Left lung (tissue), 10 donors: ENCODE measurements around the gene GALNTL6. TPM values are rescaled to one million over a fixed set of nuclear protein-coding genes. Genes with fewer than 3 reads are reported as not detected.
"Not testable (repeated sequence)": the region's sequence is repeated elsewhere in the genome, so short reads cannot be mapped to it uniquely, and the experiment has no call there.

Experiments
- ATAC-seq: fragments of 200-7000 bp; cut with Tn5 transposase; one replicate; pipeline ENCODE4 v1.9.1; 2020; ENCODE audit warnings: moderate library complexity
- DNase-seq, 4 donors: peaks; one replicate each; pipeline ENCODE4 v3.0.0-alpha.2; 2013 to 2020
- H3K27ac ChIP-seq, 2 donors: fragments of 200-600 bp; sonication (generic) in 1 of 2; one replicate each; pipeline versions ENCODE4 v1.5.0 to v1.8.0; 2020 to 2021
- H3K27me3 ChIP-seq, 2 donors: fragments of 200-600 bp; sonication (generic) in 1 of 2; one replicate each; pipeline versions ENCODE4 v1.5.0 to v1.8.0; 2020 to 2021
- H3K36me3 ChIP-seq, 2 donors: fragments of 200-600 bp; sonication (generic) in 1 of 2; one replicate each; pipeline versions ENCODE4 v1.5.0 to v1.8.0; 2020 to 2021
- H3K4me1 ChIP-seq, 2 donors: fragments of 200-600 bp; one replicate each; pipeline ENCODE4 v1.8.0; 2021
- H3K4me3 ChIP-seq, 2 donors: fragments of 200-600 bp; sonication (generic) in 1 of 2; one replicate each; pipeline versions ENCODE4 v1.5.0 to v1.8.0; 2020 to 2021; ENCODE audit warnings: mild to moderate bottlenecking in 1 of 2
- H3K9me3 ChIP-seq, 2 donors: fragments of 200-600 bp; sonication (generic) in 1 of 2; one replicate each; pipeline versions ENCODE4 v1.5.0 to v1.8.0; 2020 to 2021
- CTCF ChIP-seq, 2 donors: fragments of 200-600 bp; sonication (generic) in 1 of 2; IDR thresholded peaks; one replicate each; pipeline versions ENCODE4 v1.5.0 to v1.8.0; 2021; ENCODE audit warnings: antibody characterized with exemption in 2 of 2
- intact Hi-C, 2 donors: fragments of 100-400 bp; cut with DNase I; formaldehyde crosslinking; loops; one replicate each; pipeline versions ENCODE4 v1.11.2 to v1.14.2; 2022
- polyA plus RNA-seq, 6 donors: library from polyadenylated mRNA; unstranded; fragments of 120-200 nt; gene quantifications; one replicate each; pipeline ENCODE4 v1.2.1, GENCODE V29; 2013; ENCODE audit not compliant: insufficient read length in 6 of 6
- total RNA-seq, 2 donors: library from RNA; stranded (reverse); fragmentation: NEBNext Ultra II Directional; extraction: Animal tissue kit (Norgen Biotek cat#: 25700); gene quantifications; one replicate each; pipeline ENCODE4 v1.2.1, GENCODE V29; 2021
- donor health status: DM: no; HTN: yes; CAD: no.
- donor health status: DM: no; HTN: no; CAD: no.

The GALNTL6 gene
- total and polyA plus RNA-seq, 8 donors: 0.11 to 0.16 (median 0.13) TPM; not detected in 5

- Histone ChIP-seq H3K27ac (no peak overlapping the region), H3K27me3 (no peaks in the 10 kb centered on the region), H3K4me3 (no peak overlapping the region), H3K9me3 (no peaks in the 10 kb centered on the region), H3K4me1 (peaks cover 6 to 16% of the 10 kb centered on the region in 2 donors), H3K36me3 (no peaks in the 10 kb centered on the region)
- ATAC-seq (no peak), DNase-seq (no peak)
- no peak for TF ChIP-seq CTCF (IDR thresholded peaks at IDR 0.05)
- intact Hi-C loops: no loop called here
Measured at GRCh38 chr4:173037242-173037641, 1224.0 kb downstream of the GALNTL6 start.

- Histone ChIP-seq H3K9me3 (no peaks in the 10 kb centered on the region), H3K4me1 (peaks cover 6 to 16% of the 10 kb centered on the region in 2 donors), H3K27ac (no peak overlapping the region), H3K36me3 (no peaks in the 10 kb centered on the region), H3K4me3 (no peak overlapping the region), H3K27me3 (no peaks in the 10 kb centered on the region)
- TF ChIP-seq CTCF (IDR thresholded peaks at IDR 0.05): no peak
- DNase-seq (no peak), ATAC-seq (peak; percentile 25)
- intact Hi-C loops: no loop called here
Measured at GRCh38 chr4:173038192-173038896, 1225.1 kb downstream of the GALNTL6 start.

GRCh38 chr4:173039617-173040577 is 1226.7 kb downstream of the GALNTL6 start:
- peak; percentile 77 for ATAC-seq

GRCh38 chr4:173041482-173041881 is 1228.3 kb downstream of the GALNTL6 start:
- Histone ChIP-seq H3K27ac (no peak overlapping the region), H3K4me3 (no peak overlapping the region), H3K4me1 (peaks cover 6 to 16% of the 10 kb centered on the region in 2 donors), H3K9me3 (no peaks in the 10 kb centered on the region), H3K36me3 (no peaks in the 10 kb centered on the region), H3K27me3 (no peaks in the 10 kb centered on the region)
- intact Hi-C loops: no loop called here
- no peak for TF ChIP-seq CTCF (IDR thresholded peaks at IDR 0.05)
- DNase-seq (no peak), ATAC-seq (no peak)

More at GRCh38 chr4:173039617-173040577, 1226.7 kb downstream of the GALNTL6 start:
- Histone ChIP-seq H3K36me3 (no peaks in the 10 kb centered on the region), H3K27ac (no peak overlapping the region), H3K9me3 (no peaks in the 10 kb centered on the region), H3K4me1 (peaks cover 6 to 16% of the 10 kb centered on the region in 2 donors), H3K27me3 (no peaks in the 10 kb centered on the region), H3K4me3 (no peak overlapping the region)
- peak in 2 of 4 donors; percentile 15 to 45 for DNase-seq
- TF ChIP-seq CTCF (IDR thresholded peaks at IDR 0.05): no peak
- intact Hi-C loops: no loop called here

GRCh38 chr4:173042139-173042538 is 1228.9 kb downstream of the GALNTL6 start:
- ATAC-seq, intact Hi-C loops: not testable (repeated sequence)

More at GRCh38 chr4:173042139-173042538, 1228.9 kb downstream of the GALNTL6 start:
- not testable (repeated sequence) for H3K36me3 ChIP-seq, H3K27me3 ChIP-seq, H3K9me3 ChIP-seq, H3K4me3 ChIP-seq, H3K27ac ChIP-seq, DNase-seq
- peaks cover 6 to 16% of the 10 kb centered on the region in 2 donors for H3K4me1 ChIP-seq
